ENCODE data around the gene MEX3A. TPM values are rescaled to one million over a fixed set of nuclear protein-coding genes. Genes with fewer than 3 reads are reported as not detected.
"Not testable (repeated sequence)": the region's sequence is repeated elsewhere in the genome, so short reads cannot be mapped to it uniquely, and the experiment has no call there.

MEX3A gene
- polyA plus RNA-seq, 1 experiment, result 11.8 TPM

GRCh38 chr1:156121457-156121856 is 39.2 kb upstream of the MEX3A start:
- DNase-seq (ENCODE audit: low read depth, low spot score), result no peak
- no peak for TF ChIP-seq CTCF (IDR thresholded peaks at IDR 0.05; ENCODE audit: low read depth, low read length)
- peak overlapping the region; percentile 70 for H3K27ac ChIP-seq (ENCODE audit: low read depth, low read length)
- ChIA-PET CTCF (interaction anchor here (1.2 to 32.7 kb wide), 2 partner anchors 24 to 104 kb away, joined by 3 to 682 read pairs; no protein-coding TSS in a partner anchor), POLR2A (interaction anchor here (0.7 kb wide), 1 partner anchor 38 kb away, joined by 3 read pairs; no protein-coding TSS in a partner anchor)
- no peaks in the 10 kb centered on the region for H3K27me3 ChIP-seq (ENCODE audit: control insufficient read depth, insufficient read depth, low read length)
- peak overlapping the region; percentile 20; the same call in 1 of the 2 replicates for H3K4me3 ChIP-seq (ENCODE audit: low read depth, low read length)
- H3K9me3 ChIP-seq (ENCODE audit: control insufficient read depth, insufficient read depth, low read length), result no peaks in the 10 kb centered on the region

GRCh38 chr1:156121005-156121404 is 38.7 kb upstream of the MEX3A start:
- DNase-seq (ENCODE audit: low read depth, low spot score); H3K9me3 ChIP-seq (ENCODE audit: control insufficient read depth, insufficient read depth, low read length); H3K27me3 ChIP-seq (ENCODE audit: control insufficient read depth, insufficient read depth, low read length); H3K4me3 ChIP-seq (ENCODE audit: low read depth, low read length): not testable (repeated sequence)
- H3K27ac ChIP-seq (ENCODE audit: low read depth, low read length), result peak overlapping the region; percentile 70
- ChIA-PET POLR2A (interaction anchor here (0.7 kb wide), 1 partner anchor 38 kb away, joined by 3 read pairs; no protein-coding TSS in a partner anchor), CTCF (interaction anchor here (32.7 kb wide), 1 partner anchor 23 kb away, joined by 682 read pairs; no protein-coding TSS in a partner anchor)

- peak overlapping the region; percentile 21 for H3K27ac ChIP-seq (ENCODE audit: low read depth, low read length)
- ChIA-PET POLR2A (interaction anchor here (0.9 to 1.0 kb wide), 2 partner anchors 8 to 14 kb away, joined by 3 read pairs; no protein-coding TSS in a partner anchor), CTCF (interaction anchor here (32.7 kb wide), 1 partner anchor 22 kb away, joined by 682 read pairs; no protein-coding TSS in a partner anchor)
- H3K27me3 ChIP-seq (ENCODE audit: control insufficient read depth, insufficient read depth, low read length), result no peaks in the 10 kb centered on the region
- no peak for TF ChIP-seq CTCF (IDR thresholded peaks at IDR 0.05; ENCODE audit: low read depth, low read length)
- H3K9me3 ChIP-seq (ENCODE audit: control insufficient read depth, insufficient read depth, low read length), result no peaks in the 10 kb centered on the region
- H3K4me3 ChIP-seq (ENCODE audit: low read depth, low read length), result peak overlapping the region; percentile 21
- DNase-seq (ENCODE audit: low read depth, low spot score), result no peak
Measured at GRCh38 chr1:156120318-156120717, 38.1 kb upstream of the MEX3A start.

GRCh38 chr1:156119503-156120209 is 37.4 kb upstream of the MEX3A start:
- H3K4me3 ChIP-seq (ENCODE audit: low read depth, low read length), result peak overlapping the region; percentile 46
- peak overlapping the region; percentile 52 for H3K27ac ChIP-seq (ENCODE audit: low read depth, low read length)
- H3K27me3 ChIP-seq (ENCODE audit: control insufficient read depth, insufficient read depth, low read length), result no peaks in the 10 kb centered on the region
- POLR2A ChIA-PET, result interaction anchor here (0.9 to 1.0 kb wide), 2 partner anchors 9 to 14 kb away, joined by 3 read pairs; no protein-coding TSS in a partner anchor
- TF ChIP-seq CTCF (IDR thresholded peaks at IDR 0.05; ENCODE audit: low read depth, low read length), result no peak; the same call in 1 of the 2 replicates
- peaks cover 4% of the 10 kb centered on the region; the same call in 1 of the 2 replicates for H3K9me3 ChIP-seq (ENCODE audit: control insufficient read depth, insufficient read depth, low read length)
- CTCF ChIA-PET, result interaction anchor here (0.5 to 32.7 kb wide), 4 partner anchors 22 to 113 kb away, joined by 3 to 682 read pairs (median 4); no protein-coding TSS in a partner anchor
- DNase-seq (ENCODE audit: low read depth, low spot score), result no peak

- peak overlapping the region; percentile 24 for H3K27ac ChIP-seq (ENCODE audit: low read depth, low read length)
- TF ChIP-seq CTCF (IDR thresholded peaks at IDR 0.05; ENCODE audit: low read depth, low read length), result no peak
- POLR2A ChIA-PET, result no interaction called here
Measured at GRCh38 chr1:156118177-156118868, 36.1 kb upstream of the MEX3A start.

More at GRCh38 chr1:156118177-156118868, 36.1 kb upstream of the MEX3A start:
- H3K9me3 ChIP-seq (ENCODE audit: control insufficient read depth, insufficient read depth, low read length), result peaks cover 4% of the 10 kb centered on the region; the same call in 1 of the 2 replicates
- CTCF ChIA-PET, result interaction anchor here (1.0 to 32.7 kb wide), 3 partner anchors 20 to 107 kb away, joined by 3 to 682 read pairs (median 4); no protein-coding TSS in a partner anchor
- peak overlapping the region; percentile 100 for H3K4me3 ChIP-seq (ENCODE audit: low read depth, low read length)
- no peaks in the 10 kb centered on the region for H3K27me3 ChIP-seq (ENCODE audit: control insufficient read depth, insufficient read depth, low read length)
- no peak for DNase-seq (ENCODE audit: low read depth, low spot score)

Measured in AG04450 (cell line).